ENCODE measurements around the gene PRC1. TPM values are rescaled to one million over a fixed set of nuclear protein-coding genes. Genes with fewer than 3 reads are reported as not detected.

The PRC1 gene
- total RNA-seq (2012; rRNA removed): 73.3 and 102 TPM in 2 replicates

GRCh38 chr15:90994417-90995311 is at the start of gene PRC1:
TSS of gene PRC1 (minus strand) at chr15:90994535. CDS start at chr15:90994417, 118 bp downstream.
- H3K9ac ChIP-seq (ENCODE audit: low read depth, low read length): peak within 1 kb of the TSS; percentile 84
- H3K4me2 ChIP-seq (ENCODE audit: low read length): peak within 1 kb of the TSS; percentile 85
- H3K27me3 ChIP-seq (ENCODE audit: control insufficient read depth, insufficient read depth, low read length): no peaks in the 10 kb centered on the region
- peaks cover 21% of the 10 kb centered on the region for H3K36me3 ChIP-seq (ENCODE audit: insufficient read depth, low read length)
- H3K4me3 ChIP-seq (ENCODE audit: low read length): peak within 1 kb of the TSS; percentile 95
- no peaks in the 10 kb centered on the region for H3K4me1 ChIP-seq (ENCODE audit: control insufficient read depth, insufficient read depth, low read length)
- no peaks in the 10 kb centered on the region for H3K9me3 ChIP-seq (replicated peaks; ENCODE audit: low read length)

DNA sequence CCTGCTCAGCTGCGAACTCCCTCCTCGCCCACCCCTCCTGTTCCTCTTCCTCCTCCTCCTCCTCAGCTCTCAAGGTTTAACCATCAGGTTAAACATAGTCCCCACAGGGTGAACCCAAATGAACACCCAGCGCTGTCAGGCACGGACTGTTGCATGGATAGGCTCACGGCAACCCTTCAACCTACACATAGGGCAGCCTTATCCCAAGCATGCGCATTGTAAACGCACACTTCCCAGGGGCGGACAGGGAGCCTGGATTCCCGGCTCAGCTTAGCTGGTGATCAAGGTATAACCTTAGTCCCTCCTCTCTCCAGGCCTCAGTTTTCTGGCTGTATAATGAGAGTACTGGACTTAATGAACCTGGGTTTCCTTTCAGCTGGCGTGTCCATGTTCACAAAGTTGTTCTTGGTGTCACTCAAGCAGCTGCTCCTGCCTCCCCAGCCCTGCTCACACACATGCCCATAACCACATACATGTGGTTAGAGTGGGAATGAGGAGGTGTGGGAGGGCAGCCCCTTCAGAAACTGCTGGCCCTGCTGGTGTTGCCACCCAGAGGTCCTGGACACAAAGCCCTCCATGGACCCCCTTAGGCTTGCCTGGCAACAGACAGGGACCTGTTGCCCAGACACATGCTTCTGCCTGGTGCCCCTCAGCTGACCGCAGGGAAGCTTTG is 49.0 kb upstream of the PRC1 start:
- H3K27me3 ChIP-seq (ENCODE audit: control insufficient read depth, insufficient read depth, low read length): peaks cover 14% of the 10 kb centered on the region
- H3K4me3 ChIP-seq (ENCODE audit: low read length): no peak overlapping the region
- peaks cover 5% of the 10 kb centered on the region for H3K4me1 ChIP-seq (ENCODE audit: control insufficient read depth, insufficient read depth, low read length)
- no peaks in the 10 kb centered on the region for H3K9me3 ChIP-seq (replicated peaks; ENCODE audit: low read length)
- H3K36me3 ChIP-seq (ENCODE audit: insufficient read depth, low read length): no peaks in the 10 kb centered on the region
- H3K9ac ChIP-seq (ENCODE audit: low read depth, low read length): no peak overlapping the region
- no peak overlapping the region for H3K4me2 ChIP-seq (ENCODE audit: low read length)

- H3K9me3 ChIP-seq (replicated peaks; ENCODE audit: low read length): no peaks in the 10 kb centered on the region
- H3K27me3 ChIP-seq (ENCODE audit: control insufficient read depth, insufficient read depth, low read length): peaks cover 21% of the 10 kb centered on the region
- H3K9ac ChIP-seq (ENCODE audit: low read depth, low read length): no peak overlapping the region
- H3K36me3 ChIP-seq (ENCODE audit: insufficient read depth, low read length): no peaks in the 10 kb centered on the region
- H3K4me1 ChIP-seq (ENCODE audit: control insufficient read depth, insufficient read depth, low read length): no peaks in the 10 kb centered on the region
- H3K4me3 ChIP-seq (ENCODE audit: low read length): no peak overlapping the region
- H3K4me2 ChIP-seq (ENCODE audit: low read length): no peak overlapping the region
These were observed 46.5 kb upstream of the PRC1 start for GRCh38 chr15:91040856-91041255.

- H3K9me3 ChIP-seq (replicated peaks; ENCODE audit: low read length): no peaks in the 10 kb centered on the region
- H3K36me3 ChIP-seq (ENCODE audit: insufficient read depth, low read length): no peaks in the 10 kb centered on the region
- H3K27me3 ChIP-seq (ENCODE audit: control insufficient read depth, insufficient read depth, low read length): peaks cover 25% of the 10 kb centered on the region
- H3K4me1 ChIP-seq (ENCODE audit: control insufficient read depth, insufficient read depth, low read length): no peaks in the 10 kb centered on the region
- no peak overlapping the region for H3K9ac ChIP-seq (ENCODE audit: low read depth, low read length)
- no peak overlapping the region for H3K4me3 ChIP-seq (ENCODE audit: low read length)
- no peak overlapping the region for H3K4me2 ChIP-seq (ENCODE audit: low read length)
These were observed 45.7 kb upstream of the PRC1 start for GRCh38 chr15:91039996-91040395.

DNA sequence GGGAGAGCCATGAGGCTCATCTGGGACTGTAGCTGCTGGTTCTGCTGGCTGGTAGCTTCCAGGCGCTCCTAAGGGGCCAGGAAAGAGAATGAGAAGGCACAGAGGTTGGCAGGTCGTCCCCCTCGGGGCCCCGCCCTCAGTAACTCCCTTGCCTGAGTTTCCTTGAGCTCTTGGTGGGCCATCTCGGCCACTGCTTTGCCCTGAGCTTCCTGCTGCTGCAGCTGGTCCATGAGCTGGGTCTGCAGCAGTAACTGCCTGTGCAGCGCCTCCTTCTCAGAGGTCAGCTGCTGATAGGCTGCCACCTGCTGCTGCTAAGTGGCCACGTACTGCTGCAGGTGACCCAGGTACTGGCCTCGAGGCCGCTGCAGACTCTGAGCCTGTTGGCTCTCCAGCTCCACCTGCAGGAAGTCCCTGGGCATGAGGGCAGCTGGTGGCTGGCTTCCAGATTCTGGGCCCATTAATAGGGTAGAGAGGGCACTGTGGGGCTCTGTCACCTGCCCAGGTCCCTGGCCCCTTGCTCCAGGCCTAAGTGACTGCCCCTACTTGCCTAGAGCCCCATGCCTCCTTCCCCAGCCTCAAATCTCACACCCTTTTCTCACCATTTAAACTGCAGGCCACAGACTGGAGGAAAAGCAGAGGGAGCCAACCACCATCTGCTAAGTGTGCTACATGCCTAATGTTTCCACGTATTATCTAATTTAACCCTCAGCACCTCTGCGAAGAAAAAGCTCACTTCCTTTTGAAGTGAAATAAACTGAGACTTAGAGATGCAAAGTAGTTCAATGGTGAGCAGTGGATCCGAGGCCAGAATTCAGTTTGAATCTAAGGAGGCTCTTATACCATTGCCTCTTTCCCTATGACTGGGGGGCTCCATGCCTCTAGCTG is 38.8 kb upstream of the PRC1 start:
- Histone ChIP-seq H3K4me2 (ENCODE audit: low read length) (no peak overlapping the region), H3K9ac (ENCODE audit: low read depth, low read length) (no peak overlapping the region), H3K27me3 (ENCODE audit: control insufficient read depth, insufficient read depth, low read length) (peaks cover 32% of the 10 kb centered on the region), H3K4me3 (ENCODE audit: low read length) (no peak overlapping the region), H3K36me3 (ENCODE audit: insufficient read depth, low read length) (no peaks in the 10 kb centered on the region), H3K4me1 (ENCODE audit: control insufficient read depth, insufficient read depth, low read length) (no peaks in the 10 kb centered on the region), H3K9me3 (replicated peaks; ENCODE audit: low read length) (no peaks in the 10 kb centered on the region)

GRCh38 chr15:91031796-91032195 is 37.5 kb upstream of the PRC1 start:
- Histone ChIP-seq H3K9me3 (replicated peaks; ENCODE audit: low read length) (no peaks in the 10 kb centered on the region), H3K4me3 (ENCODE audit: low read length) (no peak overlapping the region), H3K4me2 (ENCODE audit: low read length) (no peak overlapping the region), H3K27me3 (ENCODE audit: control insufficient read depth, insufficient read depth, low read length) (peaks cover 28% of the 10 kb centered on the region), H3K4me1 (ENCODE audit: control insufficient read depth, insufficient read depth, low read length) (no peaks in the 10 kb centered on the region), H3K36me3 (ENCODE audit: insufficient read depth, low read length) (no peaks in the 10 kb centered on the region), H3K9ac (ENCODE audit: low read depth, low read length) (no peak overlapping the region)

GRCh38 chr15:91027677-91028076 is 33.3 kb upstream of the PRC1 start:
- Histone ChIP-seq H3K27me3 (ENCODE audit: control insufficient read depth, insufficient read depth, low read length) (no peaks in the 10 kb centered on the region), H3K9me3 (replicated peaks; ENCODE audit: low read length) (no peaks in the 10 kb centered on the region), H3K4me1 (ENCODE audit: control insufficient read depth, insufficient read depth, low read length) (peaks cover 4% of the 10 kb centered on the region), H3K4me3 (ENCODE audit: low read length) (no peak overlapping the region), H3K4me2 (ENCODE audit: low read length) (no peak overlapping the region), H3K36me3 (ENCODE audit: insufficient read depth, low read length) (no peaks in the 10 kb centered on the region), H3K9ac (ENCODE audit: low read depth, low read length) (no peak overlapping the region)

DNA sequence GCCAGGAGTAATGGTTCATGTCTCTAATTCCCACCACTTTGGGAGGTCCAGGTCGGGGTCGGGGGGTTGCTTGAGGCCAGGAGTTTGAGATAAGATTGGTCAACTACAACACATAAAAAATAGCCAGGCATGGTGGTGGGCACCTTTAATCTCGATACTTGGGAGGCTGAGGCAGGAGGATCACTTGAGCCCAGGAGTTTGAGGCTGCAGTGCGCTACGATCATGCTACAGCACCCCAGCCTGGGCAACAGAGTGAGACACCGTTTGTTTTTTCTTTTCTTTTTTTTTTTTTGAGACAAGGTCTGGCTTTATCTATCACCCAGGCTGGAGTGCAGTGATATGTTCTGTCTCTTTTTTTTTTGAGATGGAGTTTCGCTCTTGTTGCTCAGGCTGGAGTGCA is 29.4 kb upstream of the PRC1 start:
- no peak overlapping the region for H3K4me2 ChIP-seq (ENCODE audit: low read length)
- peaks cover 13% of the 10 kb centered on the region for H3K4me1 ChIP-seq (ENCODE audit: control insufficient read depth, insufficient read depth, low read length)
- H3K9ac ChIP-seq (ENCODE audit: low read depth, low read length): no peak overlapping the region
- H3K36me3 ChIP-seq (ENCODE audit: insufficient read depth, low read length): no peaks in the 10 kb centered on the region
- H3K9me3 ChIP-seq (replicated peaks; ENCODE audit: low read length): no peaks in the 10 kb centered on the region
- no peaks in the 10 kb centered on the region for H3K27me3 ChIP-seq (ENCODE audit: control insufficient read depth, insufficient read depth, low read length)
- no peak overlapping the region for H3K4me3 ChIP-seq (ENCODE audit: low read length)

DNA sequence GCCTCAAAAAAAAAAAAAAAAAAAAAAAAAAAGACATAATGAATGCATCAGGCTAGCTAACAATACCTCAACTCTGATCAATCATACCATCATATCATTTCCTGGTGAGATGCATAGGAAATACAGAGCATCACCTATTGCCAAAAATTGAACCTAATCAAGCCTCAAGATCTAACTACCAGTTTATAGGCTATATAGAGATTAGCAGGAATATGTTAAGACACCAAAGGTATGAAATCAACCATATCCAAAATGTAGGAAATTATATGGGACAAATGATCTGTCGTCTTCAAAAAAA is 28.4 kb upstream of the PRC1 start:
- H3K9me3 ChIP-seq (replicated peaks; ENCODE audit: low read length): no peaks in the 10 kb centered on the region
- no peaks in the 10 kb centered on the region for H3K27me3 ChIP-seq (ENCODE audit: control insufficient read depth, insufficient read depth, low read length)
- H3K4me2 ChIP-seq (ENCODE audit: low read length): peak overlapping the region; percentile 90
- H3K4me1 ChIP-seq (ENCODE audit: control insufficient read depth, insufficient read depth, low read length): peaks cover 13% of the 10 kb centered on the region
- no peaks in the 10 kb centered on the region for H3K36me3 ChIP-seq (ENCODE audit: insufficient read depth, low read length)
- H3K4me3 ChIP-seq (ENCODE audit: low read length): peak overlapping the region; percentile 96
- peak overlapping the region; percentile 95 for H3K9ac ChIP-seq (ENCODE audit: low read depth, low read length)

- no peaks in the 10 kb centered on the region for H3K27me3 ChIP-seq (ENCODE audit: control insufficient read depth, insufficient read depth, low read length)
- H3K4me3 ChIP-seq (ENCODE audit: low read length): peak within 1 kb of the TSS; percentile 96
- no peaks in the 10 kb centered on the region for H3K36me3 ChIP-seq (ENCODE audit: insufficient read depth, low read length)
- H3K9me3 ChIP-seq (replicated peaks; ENCODE audit: low read length): no peaks in the 10 kb centered on the region
- peak within 1 kb of the TSS; percentile 95 for H3K9ac ChIP-seq (ENCODE audit: low read depth, low read length)
- peaks cover 13% of the 10 kb centered on the region for H3K4me1 ChIP-seq (ENCODE audit: control insufficient read depth, insufficient read depth, low read length)
- H3K4me2 ChIP-seq (ENCODE audit: low read length): peak within 1 kb of the TSS; percentile 90
These were observed 27.9 kb upstream of the PRC1 start, which contains the start of gene VPS33B for GRCh38 chr15:91022075-91022831. TSS of gene VPS33B (minus strand) at chr15:91022594. CDS start at chr15:91022249, 345 bp downstream.

All from skeletal muscle satellite cell (primary cell).